DND-41 (cell line): Measurements from ENCODE around the gene GTF3C1.

Source experiments
- CTCF ChIP-seq: IDR thresholded peaks from 2 replicates; pipeline ENCODE4 v1.5.1; 2012; ENCODE audit warnings: borderline replicate concordance, low read length, moderate library complexity, mild to moderate bottlenecking; ENCODE audit not compliant: poor library complexity, severe bottlenecking; ENCODE audit errors: extremely low read depth
- EZH2 ChIP-seq: IDR thresholded peaks from 3 replicates; pipeline ENCODE4 v1.6.1; 2012; ENCODE audit warnings: borderline replicate concordance, low read depth, mild to moderate bottlenecking, moderate library complexity, low read length, inconsistent platforms; ENCODE audit not compliant: severe bottlenecking

GRCh38 chr16:27520982-27521673, 28.6 kb downstream of the GTF3C1 start:
- TF ChIP-seq CTCF (no peak), EZH2 (no peak)
